Esophagus muscularis mucosa (tissue), 4 donors: ENCODE measurements around the gene PPARD.

Source experiments
- CTCF ChIP-seq, 3 experiments: fragments of 200-600 bp in 2 of 3; fragments of 450-650 bp in 1 of 3; sonication (generic) in 2 of 3; IDR thresholded peaks; one replicate each; pipeline ENCODE4 v1.5.1; 2017 to 2019; ENCODE audit warnings: antibody characterized with exemption in 3 of 3, mild to moderate bottlenecking in 2 of 3, moderate library complexity in 1 of 3
- EP300 ChIP-seq: sonication (generic); formaldehyde crosslinking; IDR thresholded peaks from one replicate; pipeline ENCODE4 v1.6.1; 2017; ENCODE audit warnings: antibody characterized with exemption
- POLR2A ChIP-seq: fragments of 450-650 bp; IDR thresholded peaks from one replicate; pipeline ENCODE4 v1.6.1; 2017; ENCODE audit warnings: antibody characterized with exemption, moderate library complexity, mild to moderate bottlenecking, low read depth
- POLR2AphosphoS5 ChIP-seq, 2 donors: sonication (generic); formaldehyde crosslinking; IDR thresholded peaks; one replicate each; pipeline ENCODE4 v1.6.1; 2017; ENCODE audit warnings: antibody characterized with exemption in 2 of 2

GRCh38 chr6:35343092-35343834 is 905 bp downstream of the PPARD start:
- TF ChIP-seq CTCF (IDR thresholded peaks at IDR 0.05) (no peak), POLR2A (no peak), POLR2AphosphoS5 (IDR thresholded peaks at IDR 0.05) (peak in 1 of 2 donors; percentile 34), EP300 (no peak)
